Measurements from ENCODE around the gene PDE2A. TPM values are rescaled to one million over a fixed set of nuclear protein-coding genes. Genes with fewer than 3 reads are reported as not detected.

Gene PDE2A
- total RNA-seq, 4 donors from 2014 or later = 13.4 to 26.6 (median 21.9) TPM

DNA sequence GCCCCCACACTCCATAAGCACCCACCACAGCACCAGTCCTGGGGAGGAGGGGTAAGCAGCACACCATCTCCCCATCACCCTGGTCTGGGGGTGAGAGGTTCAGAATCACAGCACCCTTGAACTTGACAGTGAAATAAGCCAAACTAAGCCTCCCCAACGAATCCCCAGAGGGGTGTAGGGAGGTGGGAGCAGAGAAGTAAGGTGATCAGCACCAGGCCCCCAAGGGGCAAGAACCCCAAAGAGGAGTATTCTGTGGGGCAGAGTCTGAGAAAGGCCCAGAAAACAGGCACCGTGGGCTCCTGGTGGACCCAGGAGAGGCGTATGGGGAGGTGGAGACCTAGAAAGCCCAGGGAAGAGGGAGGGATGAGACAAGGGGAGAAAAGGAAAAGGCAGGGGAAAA is 47.1 kb upstream of the PDE2A start:
- no peaks in the 10 kb centered on the region for H3K36me3 ChIP-seq
- H3K4me3 ChIP-seq = peak overlapping the region; percentile 58 to 75 (median 70)
- intact Hi-C loops (cut with DNase I; ENCODE audit: low total_unique reads) = no loop called here
- DNase-seq (no peak), ATAC-seq (no peak)
- in situ Hi-C loops (cut with MboI; ENCODE audit: low sequenced_read_pairs in 4 of 4) = loop anchor here in 3 of 4 donors (5.0 to 25.0 kb wide), 4 partner anchors 64 to 466 kb away; partner anchors contain the start of gene STARD10 (in 1 of the 3)
- H3K27me3 ChIP-seq = no peaks in the 10 kb centered on the region
- H3K27ac ChIP-seq = peak overlapping the region; percentile 88 to 97 (median 90)
- peaks cover 51 to 57% of the 10 kb centered on the region in 2 donors for H3K4me1 ChIP-seq
- H3K9me3 ChIP-seq = no peaks in the 10 kb centered on the region
- no peak for TF ChIP-seq POLR2A (IDR thresholded peaks at IDR 0.05)
- TF ChIP-seq, protein P1, sequence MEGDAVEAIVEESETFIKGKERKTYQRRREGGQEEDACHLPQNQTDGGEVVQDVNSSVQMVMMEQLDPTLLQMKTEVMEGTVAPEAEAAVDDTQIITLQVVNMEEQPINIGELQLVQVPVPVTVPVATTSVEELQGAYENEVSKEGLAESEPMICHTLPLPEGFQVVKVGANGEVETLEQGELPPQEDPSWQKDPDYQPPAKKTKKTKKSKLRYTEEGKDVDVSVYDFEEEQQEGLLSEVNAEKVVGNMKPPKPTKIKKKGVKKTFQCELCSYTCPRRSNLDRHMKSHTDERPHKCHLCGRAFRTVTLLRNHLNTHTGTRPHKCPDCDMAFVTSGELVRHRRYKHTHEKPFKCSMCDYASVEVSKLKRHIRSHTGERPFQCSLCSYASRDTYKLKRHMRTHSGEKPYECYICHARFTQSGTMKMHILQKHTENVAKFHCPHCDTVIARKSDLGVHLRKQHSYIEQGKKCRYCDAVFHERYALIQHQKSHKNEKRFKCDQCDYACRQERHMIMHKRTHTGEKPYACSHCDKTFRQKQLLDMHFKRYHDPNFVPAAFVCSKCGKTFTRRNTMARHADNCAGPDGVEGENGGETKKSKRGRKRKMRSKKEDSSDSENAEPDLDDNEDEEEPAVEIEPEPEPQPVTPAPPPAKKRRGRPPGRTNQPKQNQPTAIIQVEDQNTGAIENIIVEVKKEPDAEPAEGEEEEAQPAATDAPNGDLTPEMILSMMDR (IDR thresholded peaks at IDR 0.05 in 4 of 5, conservative IDR thresholded peaks at IDR 0.05 in 1 of 5) = no peak

DNA sequence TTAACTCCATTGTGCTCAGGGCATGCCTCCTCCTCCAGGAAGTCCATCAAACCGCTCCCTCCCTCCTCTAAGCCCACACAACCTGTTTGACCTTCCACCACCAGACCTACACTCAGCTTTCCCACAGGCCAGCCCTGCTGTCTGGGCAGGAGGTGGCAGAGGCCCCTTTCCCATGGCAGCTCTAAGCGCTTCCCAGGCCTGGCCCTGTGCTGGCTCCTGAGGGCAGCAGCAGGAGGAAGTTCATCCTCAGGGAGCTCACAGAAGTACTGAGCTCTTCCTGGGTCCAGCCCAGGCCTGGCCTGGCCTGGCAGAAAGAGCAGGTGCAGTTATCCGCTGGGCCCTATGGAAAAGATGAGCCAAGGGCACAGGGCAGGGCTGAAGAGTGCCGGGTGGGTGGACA is 46.6 kb upstream of the PDE2A start:
- Histone ChIP-seq H3K36me3 (no peaks in the 10 kb centered on the region), H3K4me3 (peak overlapping the region; percentile 58 to 75 (median 70)), H3K9me3 (no peaks in the 10 kb centered on the region), H3K27me3 (no peaks in the 10 kb centered on the region), H3K27ac (peak overlapping the region; percentile 88 to 97 (median 90)), H3K4me1 (peaks cover 54 to 59% of the 10 kb centered on the region in 2 donors)
- DNase-seq = no peak
- intact Hi-C loops (cut with DNase I; ENCODE audit: low total_unique reads) (no loop called here), in situ Hi-C loops (cut with MboI; ENCODE audit: low sequenced_read_pairs in 4 of 4) (loop anchor here in 3 of 4 donors (5.0 to 25.0 kb wide), 4 partner anchors 64 to 467 kb away; partner anchors contain the start of gene STARD10 (in 1 of the 3))
- TF ChIP-seq POLR2A (IDR thresholded peaks at IDR 0.05) = no peak
- TF ChIP-seq, protein P1 (IDR thresholded peaks at IDR 0.05 in 4 of 5, conservative IDR thresholded peaks at IDR 0.05 in 1 of 5) = no peak
- ATAC-seq = no peak

DNA sequence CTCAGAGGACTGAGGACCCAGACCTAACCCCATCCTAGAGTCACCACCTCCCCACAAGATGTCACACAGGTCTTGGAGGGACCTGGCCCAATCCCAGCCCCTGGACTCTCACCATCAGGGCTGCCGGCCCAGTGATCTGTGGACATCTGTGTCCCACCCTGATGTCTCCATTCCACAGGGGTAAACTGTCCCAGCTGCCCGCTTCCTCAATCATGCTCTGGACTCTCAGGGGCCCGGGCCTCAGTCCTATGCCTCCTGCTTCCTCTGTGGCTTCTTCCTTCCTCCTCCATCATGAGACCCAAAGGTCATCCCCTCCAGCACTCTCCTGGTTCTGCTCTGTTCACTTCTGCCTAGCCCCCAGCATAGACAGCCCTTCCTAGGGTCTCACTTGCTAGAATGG is 45.8 kb upstream of the PDE2A start:
- H3K4me3 ChIP-seq = peak overlapping the region; percentile 58 to 75 (median 70)
- DNase-seq = no peak
- peaks cover 57 to 65% of the 10 kb centered on the region in 2 donors for H3K4me1 ChIP-seq
- H3K9me3 ChIP-seq = no peaks in the 10 kb centered on the region
- TF ChIP-seq, protein P1 (IDR thresholded peaks at IDR 0.05 in 4 of 5, conservative IDR thresholded peaks at IDR 0.05 in 1 of 5) = no peak
- TF ChIP-seq POLR2A (IDR thresholded peaks at IDR 0.05) = no peak
- peak overlapping the region; percentile 88 to 97 (median 90) for H3K27ac ChIP-seq
- in situ Hi-C loops (cut with MboI; ENCODE audit: low sequenced_read_pairs in 4 of 4) = loop anchor here in 3 of 4 donors (5.0 to 25.0 kb wide), 4 partner anchors 65 to 467 kb away; partner anchors contain the start of gene STARD10 (in 1 of the 3)
- no peaks in the 10 kb centered on the region for H3K36me3 ChIP-seq
- no peak for ATAC-seq
- no peaks in the 10 kb centered on the region for H3K27me3 ChIP-seq
- intact Hi-C loops (cut with DNase I; ENCODE audit: low total_unique reads) = no loop called here

GRCh38 chr11:72719551-72719950 is 45.3 kb upstream of the PDE2A start:
- Histone ChIP-seq H3K27me3 (no peaks in the 10 kb centered on the region), H3K36me3 (no peaks in the 10 kb centered on the region), H3K4me1 (peaks cover 61 to 67% of the 10 kb centered on the region in 2 donors), H3K9me3 (no peaks in the 10 kb centered on the region), H3K27ac (peak overlapping the region; percentile 88 to 97 (median 90)), H3K4me3 (no peak overlapping the region)
- DNase-seq = no peak
- intact Hi-C loops (cut with DNase I; ENCODE audit: low total_unique reads) (no loop called here), in situ Hi-C loops (cut with MboI; ENCODE audit: low sequenced_read_pairs in 4 of 4) (loop anchor here in 1 of 4 donors (25.0 kb wide), 1 partner anchor 468 kb away; no protein-coding TSS in a partner anchor)
- no peak for ATAC-seq
- TF ChIP-seq POLR2A (IDR thresholded peaks at IDR 0.05) = no peak
- TF ChIP-seq, protein P1 (IDR thresholded peaks at IDR 0.05 in 4 of 5, conservative IDR thresholded peaks at IDR 0.05 in 1 of 5) = no peak

Measured in gastrocnemius medialis (tissue), 4 donors.